Panc1 (cell line): ENCODE measurements around the gene RNF175. TPM values are rescaled to one million over a fixed set of nuclear protein-coding genes. Genes with fewer than 3 reads are reported as not detected.

ENCODE experiments used
- ATAC-seq: fragments of 200-7000 bp; cut with Tn5 transposase; 2 replicates; pipeline ENCODE4 v1.9.1; 2020; ENCODE audit warnings: mild to moderate bottlenecking, moderate library complexity
- BruUV-seq: library from RNA; stranded (reverse); fragments of 400-500 nt; replicated peaks from 2 replicates; lab custom pipeline; 2021; lab: Mats Ljungman, UMichigan
- CTCF ChIA-PET: fragments of 300-600 bp; sonication (Branson Sonifier 250); formaldehyde crosslinking; loops from one replicate; lab custom pipeline; 2022; ENCODE audit warnings: antibody characterized with exemption; lab: Charles Lee
- POLR2A ChIA-PET: fragments of 300-600 bp; sonication (Branson Sonifier 250); formaldehyde crosslinking; loops from one replicate; lab custom pipeline; 2022; ENCODE audit warnings: antibody characterized with exemption; lab: Charles Lee
- DNase-seq: peaks from one replicate; pipeline ENCODE4 v3.0.0-alpha.2; 2010; ENCODE audit warnings: low read depth, low spot score
- H3K27ac ChIP-seq: 2 replicates; pipeline ENCODE4 v1.5.1; 2011; ENCODE audit warnings: mild to moderate bottlenecking, low read length, inconsistent platforms
- H3K27me3 ChIP-seq: fragments of 200-500 bp; sonication (Bioruptor generic); 2 replicates; pipeline ENCODE4 v1.6.0; 2014; ENCODE audit warnings: low read length, inconsistent platforms; ENCODE audit not compliant: control insufficient read depth, insufficient read depth
- H3K36me3 ChIP-seq: fragments of 200-500 bp; sonication (Bioruptor generic); 2 replicates; pipeline ENCODE4 v1.5.1; 2014; ENCODE audit warnings: inconsistent platforms, mild to moderate bottlenecking, low read length, moderate library complexity; ENCODE audit not compliant: control insufficient read depth, insufficient read depth
- H3K4me1 ChIP-seq: 2 replicates; pipeline ENCODE4 v1.5.1; 2011; ENCODE audit warnings: inconsistent platforms, mild to moderate bottlenecking, low read length, moderate library complexity; ENCODE audit not compliant: control insufficient read depth, insufficient read depth
- H3K4me3 ChIP-seq, 2 experiments: 2 replicates each; pipeline ENCODE4 v1.5.1; 2011 to 2012; ENCODE audit warnings: low read depth in 2 of 2, low read length in 2 of 2, mild to moderate bottlenecking in 2 of 2, inconsistent platforms in 1 of 2, moderate library complexity in 1 of 2
- H3K9me3 ChIP-seq: fragments of 200-500 bp; sonication (Bioruptor generic); 2 replicates; pipeline ENCODE4 v1.5.1; 2014; ENCODE audit warnings: low read depth, mild to moderate bottlenecking, inconsistent platforms, low read length, moderate library complexity; ENCODE audit not compliant: control insufficient read depth, insufficient read depth
- POLR2AphosphoS5 ChIP-seq: IDR thresholded peaks from 2 replicates; pipeline ENCODE4 v1.6.1; 2012; ENCODE audit warnings: mild to moderate bottlenecking, low read depth, low read length, moderate library complexity
- SIN3A ChIP-seq: IDR thresholded peaks from 2 replicates; pipeline ENCODE4 v1.6.1; 2012; ENCODE audit warnings: low read depth, mild to moderate bottlenecking, low read length, moderate library complexity, borderline replicate concordance; ENCODE audit not compliant: insufficient read depth
- TCF7L2 ChIP-seq: IDR thresholded peaks from 2 replicates; pipeline ENCODE4 v1.6.1; 2011; ENCODE audit warnings: mild to moderate bottlenecking, low read depth, low read length, inconsistent platforms
- in situ Hi-C: cut with HindIII; loops from 2 replicates; pipeline ENCODE4 v1.10.0; 2016; ENCODE audit warnings: low sequenced_read_pairs, low pct_unique_long_range_greater_than_20kb
- intact Hi-C: fragments of 100-400 bp; cut with micrococcal nuclease; formaldehyde crosslinking; loops from one replicate; pipeline ENCODE4 v1.10.0; 2022; ENCODE audit not compliant: unreplicated experiment
- total RNA-seq: library from RNA; stranded (reverse); gene quantifications from one replicate; pipeline ENCODE4 v1.2.1, GENCODE V29; 2021; ENCODE audit not compliant: unreplicated experiment
- TF ChIP-seq, protein P1 (sequence below), 2 experiments: IDR thresholded peaks; 2 replicates each; pipeline ENCODE4 v1.6.1; 2011 to 2012; ENCODE audit warnings: low read depth in 2 of 2, control low read depth in 1 of 2, low read length in 1 of 2, mild to moderate bottlenecking in 1 of 2, moderate library complexity in 1 of 2; ENCODE audit not compliant: insufficient read depth in 1 of 2
- TF ChIP-seq, protein P2 (sequence below): fragments of 450-650 bp; IDR thresholded peaks from 2 replicates; pipeline ENCODE4 v1.5.1; 2017; ENCODE audit warnings: mild to moderate bottlenecking

The RNF175 gene
- total RNA-seq, 1 experiment from 2014 or later, result not detected

DNA sequence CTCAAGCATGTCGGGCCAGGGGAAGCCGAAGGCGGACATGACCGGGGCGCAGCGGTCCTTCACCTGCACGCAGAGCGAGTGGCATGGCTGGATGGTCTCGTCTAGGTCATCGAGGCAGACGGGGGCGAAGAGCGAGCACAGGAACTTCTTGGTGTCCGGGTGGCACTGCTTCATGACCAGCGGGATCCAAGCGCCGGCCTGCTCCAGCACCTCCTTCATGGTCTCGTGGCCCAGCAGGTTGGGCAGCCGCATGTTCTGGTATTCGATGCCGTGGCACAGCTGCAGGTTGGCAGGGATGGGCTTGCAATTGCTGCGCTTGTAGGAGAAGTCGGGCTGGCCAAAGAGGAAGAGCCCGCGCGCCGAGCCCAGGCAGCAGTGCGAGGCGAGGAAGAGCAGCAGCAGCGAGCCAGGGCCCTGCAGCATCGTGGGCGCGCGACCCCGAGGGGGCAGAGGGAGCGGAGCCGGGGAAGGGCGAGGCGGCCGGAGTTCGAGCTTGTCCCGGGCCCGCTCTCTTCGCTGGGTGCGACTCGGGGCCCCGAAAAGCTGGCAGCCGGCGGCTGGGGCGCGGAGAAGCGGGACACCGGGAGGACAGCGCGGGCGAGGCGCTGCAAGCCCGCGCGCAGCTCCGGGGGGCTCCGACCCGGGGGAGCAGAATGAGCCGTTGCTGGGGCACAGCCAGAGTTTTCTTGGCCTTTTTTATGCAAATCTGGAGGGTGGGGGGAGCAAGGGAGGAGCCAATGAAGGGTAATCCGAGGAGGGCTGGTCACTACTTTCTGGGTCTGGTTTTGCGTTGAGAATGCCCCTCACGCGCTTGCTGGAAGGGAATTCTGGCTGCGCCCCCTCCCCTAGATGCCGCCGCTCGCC, 28.8 kb upstream of the RNF175 start, which contains the start of gene SFRP2:
SFRP2 (minus strand) TSS at position 671 of the 864 bp plus-strand sequence; CDS start at position 423, 248 bp downstream.
- Histone ChIP-seq H3K4me1 (no peaks in the 10 kb centered on the region), H3K9me3 (no peaks in the 10 kb centered on the region), H3K36me3 (no peaks in the 10 kb centered on the region), H3K27me3 (peaks cover 9% of the 10 kb centered on the region), H3K4me3 (no peak within 1 kb of the TSS), H3K27ac (no peak within 1 kb of the TSS)
- ATAC-seq, result no peak
- in situ Hi-C loops, result no loop called here
- no TSS peak for BruUV-seq
- no peak for DNase-seq
- CTCF ChIA-PET, result no interaction called here
- TF ChIP-seq, protein P1, sequence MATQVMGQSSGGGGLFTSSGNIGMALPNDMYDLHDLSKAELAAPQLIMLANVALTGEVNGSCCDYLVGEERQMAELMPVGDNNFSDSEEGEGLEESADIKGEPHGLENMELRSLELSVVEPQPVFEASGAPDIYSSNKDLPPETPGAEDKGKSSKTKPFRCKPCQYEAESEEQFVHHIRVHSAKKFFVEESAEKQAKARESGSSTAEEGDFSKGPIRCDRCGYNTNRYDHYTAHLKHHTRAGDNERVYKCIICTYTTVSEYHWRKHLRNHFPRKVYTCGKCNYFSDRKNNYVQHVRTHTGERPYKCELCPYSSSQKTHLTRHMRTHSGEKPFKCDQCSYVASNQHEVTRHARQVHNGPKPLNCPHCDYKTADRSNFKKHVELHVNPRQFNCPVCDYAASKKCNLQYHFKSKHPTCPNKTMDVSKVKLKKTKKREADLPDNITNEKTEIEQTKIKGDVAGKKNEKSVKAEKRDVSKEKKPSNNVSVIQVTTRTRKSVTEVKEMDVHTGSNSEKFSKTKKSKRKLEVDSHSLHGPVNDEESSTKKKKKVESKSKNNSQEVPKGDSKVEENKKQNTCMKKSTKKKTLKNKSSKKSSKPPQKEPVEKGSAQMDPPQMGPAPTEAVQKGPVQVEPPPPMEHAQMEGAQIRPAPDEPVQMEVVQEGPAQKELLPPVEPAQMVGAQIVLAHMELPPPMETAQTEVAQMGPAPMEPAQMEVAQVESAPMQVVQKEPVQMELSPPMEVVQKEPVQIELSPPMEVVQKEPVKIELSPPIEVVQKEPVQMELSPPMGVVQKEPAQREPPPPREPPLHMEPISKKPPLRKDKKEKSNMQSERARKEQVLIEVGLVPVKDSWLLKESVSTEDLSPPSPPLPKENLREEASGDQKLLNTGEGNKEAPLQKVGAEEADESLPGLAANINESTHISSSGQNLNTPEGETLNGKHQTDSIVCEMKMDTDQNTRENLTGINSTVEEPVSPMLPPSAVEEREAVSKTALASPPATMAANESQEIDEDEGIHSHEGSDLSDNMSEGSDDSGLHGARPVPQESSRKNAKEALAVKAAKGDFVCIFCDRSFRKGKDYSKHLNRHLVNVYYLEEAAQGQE (IDR thresholded peaks at IDR 0.05; ENCODE audit: insufficient read depth in 1 of 2, low read depth in 2 of 2, low read length in 1 of 2), result no peak
- no peak for TF ChIP-seq SIN3A
- TF ChIP-seq, protein P2, sequence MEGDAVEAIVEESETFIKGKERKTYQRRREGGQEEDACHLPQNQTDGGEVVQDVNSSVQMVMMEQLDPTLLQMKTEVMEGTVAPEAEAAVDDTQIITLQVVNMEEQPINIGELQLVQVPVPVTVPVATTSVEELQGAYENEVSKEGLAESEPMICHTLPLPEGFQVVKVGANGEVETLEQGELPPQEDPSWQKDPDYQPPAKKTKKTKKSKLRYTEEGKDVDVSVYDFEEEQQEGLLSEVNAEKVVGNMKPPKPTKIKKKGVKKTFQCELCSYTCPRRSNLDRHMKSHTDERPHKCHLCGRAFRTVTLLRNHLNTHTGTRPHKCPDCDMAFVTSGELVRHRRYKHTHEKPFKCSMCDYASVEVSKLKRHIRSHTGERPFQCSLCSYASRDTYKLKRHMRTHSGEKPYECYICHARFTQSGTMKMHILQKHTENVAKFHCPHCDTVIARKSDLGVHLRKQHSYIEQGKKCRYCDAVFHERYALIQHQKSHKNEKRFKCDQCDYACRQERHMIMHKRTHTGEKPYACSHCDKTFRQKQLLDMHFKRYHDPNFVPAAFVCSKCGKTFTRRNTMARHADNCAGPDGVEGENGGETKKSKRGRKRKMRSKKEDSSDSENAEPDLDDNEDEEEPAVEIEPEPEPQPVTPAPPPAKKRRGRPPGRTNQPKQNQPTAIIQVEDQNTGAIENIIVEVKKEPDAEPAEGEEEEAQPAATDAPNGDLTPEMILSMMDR, result no peak
- no peak for TF ChIP-seq POLR2AphosphoS5
- no peak for TF ChIP-seq TCF7L2
- POLR2A ChIA-PET, result no interaction called here
- intact Hi-C loops, result no loop called here

DNA sequence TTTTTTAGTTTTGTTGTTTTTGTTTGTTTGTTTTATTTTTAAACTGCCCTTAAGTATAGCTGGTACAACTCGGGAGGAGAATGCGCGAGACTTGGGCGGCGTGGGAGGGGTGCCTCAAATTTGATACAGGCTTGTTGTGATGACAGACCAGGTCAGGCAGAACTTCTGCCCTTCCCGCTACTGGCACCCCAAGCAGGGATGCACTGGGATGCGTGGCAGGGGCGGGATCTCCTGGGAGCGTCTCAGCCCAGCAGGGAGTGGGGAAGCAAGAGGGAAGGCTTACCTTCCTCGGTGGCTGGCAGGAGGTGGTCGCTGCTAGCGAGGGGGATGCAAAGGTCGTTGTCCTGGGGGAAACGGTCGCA, 28.2 kb upstream of the RNF175 start:
- no peaks in the 10 kb centered on the region for H3K9me3 ChIP-seq
- POLR2A ChIA-PET, result no interaction called here
- in situ Hi-C loops, result no loop called here
- no peak for TF ChIP-seq POLR2AphosphoS5
- TF ChIP-seq SIN3A, result no peak
- no peak for TF ChIP-seq TCF7L2
- TF ChIP-seq, protein P1 (IDR thresholded peaks at IDR 0.05; ENCODE audit: insufficient read depth in 1 of 2, low read depth in 2 of 2, low read length in 1 of 2), result no peak
- TF ChIP-seq, protein P2, result no peak
- peaks cover 9% of the 10 kb centered on the region for H3K27me3 ChIP-seq
- H3K27ac ChIP-seq, result no peak overlapping the region
- ATAC-seq, result no peak
- no peaks in the 10 kb centered on the region for H3K36me3 ChIP-seq
- no peaks in the 10 kb centered on the region for H3K4me1 ChIP-seq
- no peak overlapping the region for H3K4me3 ChIP-seq
- BruUV-seq, result no TSS peak
- CTCF ChIA-PET, result no interaction called here
- no peak for DNase-seq
- intact Hi-C loops, result no loop called here
